ENCODE results near the gene CCL11. TPM values are rescaled to one million over a fixed set of nuclear protein-coding genes. Genes with fewer than 3 reads are reported as not detected.
A peak's percentile ranks its signal among the peaks of the same experiment; 100 is the strongest.

Gene CCL11
- total RNA-seq, 1 donor from 2014 or later = 4.0 TPM

DNA sequence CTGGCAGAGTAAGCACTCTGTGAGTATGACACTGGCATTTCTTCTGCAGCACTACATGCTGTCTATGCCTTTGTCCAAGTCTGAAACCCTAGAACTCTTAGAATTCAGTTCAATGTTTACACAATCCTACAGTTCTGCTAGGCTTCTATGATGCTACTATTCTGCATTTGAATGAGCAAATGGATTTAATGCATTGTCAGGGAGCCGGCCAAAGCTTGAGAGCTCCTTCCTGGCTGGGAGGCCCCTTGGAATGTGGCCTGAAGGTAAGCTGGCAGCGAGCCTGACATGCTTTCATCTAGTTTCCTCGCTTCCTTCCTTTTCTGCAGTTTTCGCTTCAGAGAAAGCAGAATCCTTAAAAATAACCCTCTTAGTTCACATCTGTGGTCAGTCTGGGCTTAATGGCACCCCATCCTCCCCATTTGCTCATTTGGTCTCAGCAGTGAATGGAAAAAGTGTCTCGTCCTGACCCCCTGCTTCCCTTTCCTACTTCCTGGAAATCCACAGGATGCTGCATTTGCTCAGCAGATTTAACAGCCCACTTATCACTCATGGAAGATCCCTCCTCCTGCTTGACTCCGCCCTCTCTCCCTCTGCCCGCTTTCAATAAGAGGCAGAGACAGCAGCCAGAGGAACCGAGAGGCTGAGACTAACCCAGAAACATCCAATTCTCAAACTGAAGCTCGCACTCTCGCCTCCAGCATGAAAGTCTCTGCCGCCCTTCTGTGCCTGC, 30.7 kb upstream of the CCL11 start, which contains the start of gene CCL2:
TSS of gene CCL2 (plus strand) at position 635 of the 730 bp plus-strand sequence. CDS start at position 700, 65 bp downstream.
- ATAC-seq (ENCODE audit: poor library complexity) = peak; percentile 66
- intact Hi-C loops (cut with DNase I) = no loop called here
- DNase-seq = peak; percentile 77

DNA sequence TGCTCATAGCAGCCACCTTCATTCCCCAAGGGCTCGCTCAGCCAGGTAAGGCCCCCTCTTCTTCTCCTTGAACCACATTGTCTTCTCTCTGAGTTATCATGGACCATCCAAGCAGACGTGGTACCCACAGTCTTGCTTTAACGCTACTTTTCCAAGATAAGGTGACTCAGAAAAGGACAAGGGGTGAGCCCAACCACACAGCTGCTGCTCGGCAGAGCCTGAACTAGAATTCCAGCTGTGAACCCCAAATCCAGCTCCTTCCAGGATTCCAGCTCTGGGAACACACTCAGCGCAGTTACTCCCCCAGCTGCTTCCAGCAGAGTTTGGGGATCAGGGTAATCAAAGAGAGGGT, 30.2 kb upstream of the CCL11 start:
- ATAC-seq (ENCODE audit: poor library complexity) = no peak
- intact Hi-C loops (cut with DNase I) = no loop called here
- DNase-seq = no peak

DNA sequence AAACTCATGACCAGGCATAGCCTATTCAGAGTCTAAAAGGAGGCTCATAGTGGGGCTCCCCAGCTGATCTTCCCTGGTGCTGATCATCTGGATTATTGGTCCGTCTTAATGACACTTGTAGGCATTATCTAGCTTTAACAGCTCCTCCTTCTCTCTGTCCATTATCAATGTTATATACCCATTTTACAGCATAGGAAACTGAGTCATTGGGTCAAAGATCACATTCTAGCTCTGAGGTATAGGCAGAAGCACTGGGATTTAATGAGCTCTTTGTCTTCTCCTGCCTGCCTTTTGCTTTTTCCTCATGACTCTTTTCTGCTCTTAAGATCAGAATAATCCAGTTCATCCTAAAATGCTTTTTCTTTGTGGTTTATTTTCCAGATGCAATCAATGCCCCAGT, 29.7 kb upstream of the CCL11 start:
- no peak for ATAC-seq (ENCODE audit: poor library complexity)
- intact Hi-C loops (cut with DNase I) = no loop called here
- no peak for DNase-seq

DNA sequence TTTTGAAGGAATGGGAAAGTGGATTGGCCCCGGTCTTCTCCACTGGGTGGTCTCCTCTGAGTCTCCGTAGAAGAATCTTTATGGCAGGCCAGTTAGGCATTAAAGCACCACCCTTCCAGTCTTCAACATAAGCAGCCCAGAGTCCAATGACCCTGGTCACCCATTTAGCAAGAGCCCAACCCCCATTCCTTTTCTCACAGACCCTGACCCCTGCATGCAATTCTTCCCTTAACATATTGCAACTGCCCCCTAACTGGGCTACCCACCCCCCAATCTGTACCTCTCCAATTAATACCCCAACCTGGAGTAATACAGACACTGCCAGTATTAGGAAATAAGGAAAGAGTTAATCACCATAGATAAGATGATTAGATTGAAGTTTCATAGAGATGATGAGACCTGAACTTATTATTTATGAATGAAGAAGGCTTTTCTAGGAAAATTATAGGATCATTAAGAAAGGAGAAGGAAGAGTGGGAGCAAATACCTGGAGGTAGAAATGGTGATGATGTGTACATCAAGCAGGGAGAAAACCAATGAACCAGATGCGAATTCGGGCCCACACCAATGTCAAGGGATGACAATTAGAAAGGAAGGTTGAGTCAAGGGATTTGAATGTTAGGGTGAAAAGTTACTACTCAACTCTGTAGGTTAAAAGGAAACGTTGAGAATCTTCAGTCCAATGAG, 28.1 kb upstream of the CCL11 start:
- ATAC-seq (ENCODE audit: poor library complexity) (no peak), DNase-seq (no peak)
- intact Hi-C loops (cut with DNase I) = no loop called here

DNA sequence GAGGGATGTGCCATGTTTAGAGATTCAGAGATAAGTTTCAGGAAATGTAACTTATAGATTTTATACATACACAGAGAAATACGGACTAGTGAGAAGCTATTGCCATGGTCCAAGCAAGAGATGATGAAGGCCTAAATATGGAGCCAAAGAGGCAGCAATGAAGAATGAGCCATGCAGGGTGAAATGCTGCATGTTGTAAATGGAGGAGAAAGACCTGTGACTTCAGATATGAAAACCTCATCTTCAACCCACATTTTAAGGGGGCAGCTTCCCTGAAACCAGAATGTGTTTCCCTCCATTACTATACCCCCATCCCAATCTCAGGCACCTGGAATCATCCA, 27.6 kb upstream of the CCL11 start:
- DNase-seq (no peak), ATAC-seq (ENCODE audit: poor library complexity) (no peak)
- intact Hi-C loops (cut with DNase I) = no loop called here

DNA sequence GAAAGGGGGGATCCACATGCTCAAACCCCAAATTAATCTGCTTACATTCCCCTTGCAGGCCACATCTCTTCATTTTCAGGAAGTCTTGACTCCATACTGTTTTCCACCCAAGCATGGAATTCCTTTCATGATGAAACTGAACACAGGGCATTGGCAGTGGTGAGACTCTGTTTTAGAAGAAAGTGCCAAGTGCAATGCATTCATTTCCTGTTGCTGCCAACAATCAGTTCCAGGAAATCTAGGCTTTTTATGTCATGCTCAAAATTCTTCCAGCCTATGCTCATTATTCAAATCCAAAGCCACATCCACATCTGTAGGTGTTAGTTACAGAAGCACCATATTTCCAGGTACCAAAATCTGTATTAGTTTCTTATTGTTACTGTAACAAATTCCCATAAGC, 26.4 kb upstream of the CCL11 start:
- DNase-seq (no peak), ATAC-seq (ENCODE audit: poor library complexity) (no peak)
- intact Hi-C loops (cut with DNase I) = no loop called here

DNA sequence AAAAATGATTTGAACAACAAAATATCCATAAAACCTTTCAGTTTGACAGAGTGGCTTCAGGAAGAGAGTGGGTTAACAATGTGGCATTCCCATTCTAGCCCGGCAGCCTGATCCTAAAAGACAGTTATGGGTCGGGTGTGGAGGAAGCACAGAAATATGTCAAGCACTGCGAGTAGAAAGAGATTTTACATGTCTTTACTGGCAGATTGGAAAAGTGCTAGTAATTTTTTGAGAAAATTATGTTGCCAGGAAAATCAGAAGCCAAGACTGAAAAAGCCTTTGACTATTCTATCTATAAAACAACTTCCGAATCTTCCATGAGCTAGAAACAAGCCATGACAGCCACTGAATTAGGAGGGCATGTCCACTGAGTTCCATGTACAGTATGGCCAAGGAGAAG, 24.7 kb upstream of the CCL11 start:
- DNase-seq (no peak), ATAC-seq (ENCODE audit: poor library complexity) (no peak)
- intact Hi-C loops (cut with DNase I) = no loop called here

DNA sequence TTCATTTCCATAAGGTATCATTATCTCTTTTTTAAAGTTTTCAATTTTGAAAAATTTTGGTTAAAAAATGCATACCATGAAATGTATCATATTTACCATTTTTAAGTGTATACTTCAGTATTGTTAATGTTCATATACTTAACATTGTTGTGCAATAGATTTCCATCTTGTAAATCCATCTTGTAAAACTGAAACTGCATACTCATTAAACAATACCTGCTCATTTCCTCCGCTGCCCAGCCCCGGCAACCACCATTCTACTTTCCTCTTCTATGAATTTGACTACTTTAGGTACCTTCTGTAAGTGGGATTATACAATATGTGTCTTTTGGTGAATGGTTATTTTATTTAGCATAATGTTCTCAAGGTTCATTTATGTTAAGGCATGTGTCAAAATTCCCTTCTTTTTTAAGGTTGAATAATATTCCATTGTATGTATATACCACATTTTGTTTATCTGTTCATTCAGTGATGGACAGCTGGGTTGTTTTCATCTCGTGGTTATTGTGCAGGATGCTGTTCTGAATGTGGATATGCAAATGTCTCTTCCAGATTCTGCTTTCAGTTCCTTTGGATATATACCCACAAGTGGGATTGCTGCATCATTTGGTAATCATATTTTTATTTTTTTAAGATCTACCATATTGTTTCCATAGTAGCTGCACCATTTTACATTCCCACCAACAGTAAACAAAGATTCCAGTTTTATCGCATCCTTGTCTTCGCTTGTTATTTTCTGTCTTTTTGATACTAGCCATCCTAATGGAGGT, 23.8 kb upstream of the CCL11 start:
- ATAC-seq (ENCODE audit: poor library complexity) (no peak), DNase-seq (no peak)
- intact Hi-C loops (cut with DNase I) = no loop called here

DNA sequence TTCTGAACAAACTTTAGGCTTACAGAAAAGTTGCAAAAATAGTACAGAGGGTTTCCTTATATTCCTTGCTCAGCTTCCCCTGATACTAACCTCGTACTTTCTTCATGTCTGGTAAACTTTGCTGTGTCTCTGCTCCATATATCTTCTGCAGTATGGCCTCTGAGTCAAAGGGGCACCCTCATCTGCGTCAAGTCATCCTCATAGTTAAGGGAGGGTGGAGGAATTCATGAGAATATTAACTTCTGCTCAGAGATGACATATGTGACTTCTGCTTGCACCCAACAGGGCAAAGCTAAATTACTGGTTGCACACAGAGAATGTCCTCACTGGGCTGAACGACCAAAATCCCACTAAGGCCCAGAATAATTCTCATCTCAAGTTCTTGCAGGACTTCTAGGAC, 19.8 kb upstream of the CCL11 start:
- intact Hi-C loops (cut with DNase I) = no loop called here
- DNase-seq (no peak), ATAC-seq (ENCODE audit: poor library complexity) (no peak)

DNA sequence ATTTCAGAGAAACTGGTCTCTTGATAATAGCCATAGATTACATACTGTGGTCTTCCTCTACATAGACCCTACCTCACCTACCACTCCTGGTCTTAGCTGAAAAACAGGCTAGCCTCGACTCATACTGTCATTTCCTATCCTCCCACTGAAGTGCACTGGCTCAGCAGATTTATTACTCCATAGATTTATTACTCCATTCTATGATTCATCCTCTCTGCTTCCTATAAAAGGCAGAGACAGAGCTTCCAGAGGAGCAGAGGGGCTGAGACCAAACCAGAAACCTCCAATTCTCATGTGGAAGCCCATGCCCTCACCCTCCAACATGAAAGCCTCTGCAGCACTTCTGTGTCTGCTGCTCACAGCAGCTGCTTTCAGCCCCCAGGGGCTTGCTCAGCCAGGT, 15.6 kb upstream of the CCL11 start, which contains the start of gene CCL7:
TSS of gene CCL7 (plus strand) at position 253 of the 400 bp plus-strand sequence. CDS start at position 323, 70 bp downstream.
- intact Hi-C loops (cut with DNase I) = no loop called here
- ATAC-seq (ENCODE audit: poor library complexity) = no peak

DNA sequence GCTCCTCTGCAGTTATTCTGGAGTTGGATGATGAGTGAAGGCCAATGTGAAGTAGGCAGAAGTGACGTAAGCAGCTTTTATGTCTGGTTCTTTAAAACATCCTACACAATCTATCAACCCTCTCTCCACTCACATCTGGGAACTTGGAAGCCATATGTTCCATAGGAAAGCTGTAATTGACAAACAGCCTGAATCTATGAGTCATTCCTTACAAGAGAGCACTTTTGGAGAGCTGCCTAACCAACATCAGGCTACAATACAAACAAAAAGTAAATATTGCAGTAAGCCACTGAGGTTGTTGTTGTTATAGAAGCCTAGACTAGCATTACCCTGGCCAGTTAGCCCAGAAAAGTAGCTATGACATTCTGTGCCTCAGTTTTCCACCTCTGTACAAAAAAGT, 9.7 kb upstream of the CCL11 start:
- no peak for DNase-seq
- intact Hi-C loops (cut with DNase I) = no loop called here
- no peak for ATAC-seq (ENCODE audit: poor library complexity)

More for the DNA sequence above, 15.6 kb upstream of the CCL11 start, which contains the start of gene CCL7:
- no peak for DNase-seq

DNA sequence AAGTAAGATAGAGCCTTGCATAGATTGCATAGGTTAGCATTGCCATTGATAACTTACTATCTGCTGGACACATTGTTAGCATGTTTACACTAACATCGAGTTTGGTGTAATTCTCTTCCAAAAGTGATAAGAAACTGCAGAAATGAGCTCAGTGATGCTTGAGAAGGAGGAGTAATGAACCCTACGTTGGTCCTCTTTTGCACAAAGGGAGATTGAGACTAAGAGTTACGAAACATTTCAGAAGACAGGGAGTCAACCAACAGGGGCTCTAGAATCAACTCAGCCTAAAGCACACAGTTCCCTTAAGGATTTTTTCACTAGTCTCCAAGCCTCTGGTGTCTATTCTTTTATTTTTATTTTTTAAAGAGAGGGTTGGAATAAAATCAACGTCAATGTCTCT, 8.7 kb upstream of the CCL11 start:
- no peak for DNase-seq
- intact Hi-C loops (cut with DNase I) = no loop called here
- ATAC-seq (ENCODE audit: poor library complexity) = no peak

DNA sequence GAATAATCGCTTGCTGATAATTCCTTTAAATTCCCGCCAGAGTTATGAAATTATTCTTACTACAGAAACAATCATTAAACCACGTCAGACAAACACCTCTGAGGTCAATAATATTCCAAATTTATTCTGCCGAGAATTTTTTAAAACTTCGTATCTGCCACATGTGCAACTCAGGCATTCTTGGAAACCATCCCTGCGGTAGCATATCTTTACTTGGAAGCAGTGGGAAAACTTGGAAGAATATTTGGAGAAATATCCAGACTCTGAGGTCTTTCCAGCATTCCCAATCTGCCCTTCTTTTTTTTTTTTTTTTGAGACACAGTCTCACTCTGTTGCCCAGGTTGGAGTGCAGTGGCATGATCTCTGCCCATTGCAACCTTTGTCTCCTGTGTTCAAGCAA, 2.0 kb upstream of the CCL11 start:
- ATAC-seq (ENCODE audit: poor library complexity) (peak; percentile 42), DNase-seq (no peak)
- intact Hi-C loops (cut with DNase I) = no loop called here

DNA sequence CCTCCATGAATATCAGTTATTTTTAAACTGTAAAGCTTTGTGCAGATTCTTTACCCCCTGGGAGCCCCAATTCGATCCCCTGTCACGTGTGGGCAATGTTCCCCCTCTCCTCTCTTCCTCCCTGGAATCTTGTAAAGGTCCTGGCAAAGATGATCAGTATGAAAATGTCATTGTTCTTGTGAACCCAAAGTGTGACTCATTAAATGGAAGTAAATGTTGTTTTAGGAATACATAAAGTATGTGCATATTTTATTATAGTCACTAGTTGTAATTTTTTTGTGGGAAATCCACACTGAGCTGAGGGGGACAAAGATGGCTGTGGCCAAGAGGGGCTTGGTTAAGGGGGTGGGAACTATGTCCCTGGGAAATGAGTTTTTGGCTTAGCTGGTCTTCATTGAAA, 2.3 kb downstream of the CCL11 start:
- intact Hi-C loops (cut with DNase I) = no loop called here
- no peak for ATAC-seq (ENCODE audit: poor library complexity)
- DNase-seq = no peak

DNA sequence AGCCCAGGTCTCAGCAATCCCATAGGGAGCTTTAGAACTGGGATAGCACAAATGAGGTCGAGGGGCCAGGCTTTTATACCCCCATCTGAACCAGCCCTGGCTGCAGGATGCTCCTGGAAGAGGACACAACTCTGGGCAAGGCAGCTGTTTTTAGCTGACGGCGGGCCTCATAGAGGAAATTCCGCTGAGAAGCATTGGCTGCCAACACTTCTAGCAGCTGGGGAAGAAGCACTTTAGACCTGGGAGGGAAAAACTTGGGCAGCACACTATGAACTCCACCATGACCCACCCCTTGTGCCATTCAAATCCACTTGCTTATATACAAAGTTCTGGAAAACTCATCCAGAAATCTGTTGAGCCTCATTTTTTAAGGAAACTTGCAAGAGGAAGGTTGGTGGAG, 5.0 kb downstream of the CCL11 start:
- intact Hi-C loops (cut with DNase I) = no loop called here
- ATAC-seq (ENCODE audit: poor library complexity) (no peak), DNase-seq (no peak)

DNA sequence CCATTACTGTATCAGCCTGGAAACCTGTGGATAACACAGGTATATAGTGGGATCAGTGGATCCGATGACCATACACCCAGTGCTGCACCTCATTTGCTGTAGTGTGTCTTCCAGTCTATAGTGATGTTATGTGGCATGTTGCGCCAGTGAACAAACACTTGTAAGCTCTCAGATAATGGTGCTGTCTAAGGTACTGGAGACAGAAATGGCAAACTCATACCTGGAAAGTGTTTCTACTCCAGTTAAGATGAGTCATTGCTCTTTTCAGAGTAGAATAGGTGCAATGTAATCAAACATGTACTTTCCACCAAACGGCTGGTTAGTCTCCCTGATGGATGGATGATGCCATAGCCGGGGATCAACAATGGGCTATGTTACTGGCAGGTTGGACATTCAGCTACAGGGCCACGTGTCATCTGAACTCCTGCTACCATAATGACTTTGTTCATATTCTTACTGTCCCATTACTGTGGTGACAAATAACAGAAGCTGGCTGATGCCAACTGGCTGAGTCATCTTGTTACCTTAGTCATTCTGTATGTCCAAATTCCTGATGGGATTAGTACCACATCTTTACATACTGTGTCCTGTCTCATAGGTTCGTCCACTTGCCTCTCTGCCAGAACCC, 6.3 kb downstream of the CCL11 start:
- intact Hi-C loops (cut with DNase I) = no loop called here
- DNase-seq (no peak), ATAC-seq (ENCODE audit: poor library complexity) (no peak)

DNA sequence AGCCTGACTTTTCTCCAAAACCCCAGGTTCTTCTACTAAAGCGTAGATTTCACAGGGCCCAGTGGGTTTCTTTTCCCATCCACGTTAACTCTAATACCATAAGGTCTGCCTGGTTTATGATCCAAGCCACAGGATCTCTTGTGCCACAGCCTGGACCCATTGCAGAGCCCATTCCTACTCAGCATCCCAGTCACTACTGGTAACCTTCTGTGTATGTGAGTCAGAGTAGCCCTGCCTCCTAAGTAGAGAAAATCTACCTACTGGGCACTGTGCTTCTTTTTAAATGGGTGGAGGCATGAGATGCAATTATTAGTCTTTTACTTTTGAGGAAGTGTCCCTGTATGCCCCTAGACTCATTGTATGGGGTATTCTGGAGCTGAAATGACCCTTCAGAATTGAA, 13.5 kb downstream of the CCL11 start:
- no peak for DNase-seq
- intact Hi-C loops (cut with DNase I) = no loop called here
- no peak for ATAC-seq (ENCODE audit: poor library complexity)

DNA sequence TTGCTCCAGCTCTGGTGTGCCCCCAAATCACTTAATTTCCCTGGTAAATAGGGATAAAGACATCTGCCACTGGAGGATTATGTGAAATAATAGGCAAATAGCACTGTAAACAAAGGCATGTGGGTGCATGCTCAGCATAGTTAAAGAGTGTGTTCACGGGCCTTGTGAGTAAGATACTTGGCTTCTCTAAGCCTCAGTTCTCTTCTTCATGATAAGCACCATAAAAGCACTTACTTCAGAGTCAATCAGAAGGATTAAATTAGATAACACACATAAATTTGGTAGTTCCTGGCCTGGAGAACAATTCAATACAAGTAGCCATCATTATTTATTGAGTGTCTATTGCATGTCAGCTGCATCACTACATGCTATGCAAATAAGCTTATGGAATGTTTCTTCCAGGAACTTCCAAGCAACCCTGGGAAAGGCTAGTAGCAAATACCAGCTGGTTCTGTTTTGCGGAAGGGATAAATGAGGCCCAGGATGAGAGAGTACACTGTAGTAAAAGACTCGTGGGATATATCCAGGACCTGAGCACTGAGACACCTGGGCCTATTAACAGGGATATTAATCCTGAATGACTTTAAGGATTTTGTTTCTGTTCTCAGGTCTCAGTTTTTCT, 14.5 kb downstream of the CCL11 start:
- no peak for ATAC-seq (ENCODE audit: poor library complexity)
- no peak for DNase-seq
- intact Hi-C loops (cut with DNase I) = loop anchor here (2.0 kb wide), 1 partner anchor 99 kb away; no protein-coding TSS in a partner anchor
